ENCODE measurements around the gene DIP2C. TPM values are rescaled to one million over a fixed set of nuclear protein-coding genes. Genes with fewer than 3 reads are reported as not detected.

The DIP2C gene
- total and polyA plus RNA-seq, 2 donors (not counting 1 experiment from before 2014, with no cell fraction given), result 1.3 to 1.9 TPM

- Mint-ChIP-seq H3K9me3 (ENCODE audit: insufficient read depth) (no peaks in the 10 kb centered on the region), H3K4me3 (no peak overlapping the region), H3K4me1 (peaks cover 15% of the 10 kb centered on the region), H3K27ac (no peak overlapping the region), H3K27me3 (peaks cover 26% of the 10 kb centered on the region)
- Histone ChIP-seq H3K4me1 (ENCODE audit: control insufficient read depth in 2 of 2, insufficient read depth in 2 of 2, low read length in 2 of 2) (peaks cover 21 to 23% of the 10 kb centered on the region in 2 donors), H3K79me2 (ENCODE audit: control insufficient read depth, insufficient read depth, low read length) (no peaks in the 10 kb centered on the region), H4K20me1 (ENCODE audit: control insufficient read depth, insufficient read depth, low read length, poor library complexity, severe bottlenecking) (no peaks in the 10 kb centered on the region), H3K9me3 (ENCODE audit: control extremely low read depth in 1 of 3, control insufficient read depth in 2 of 3, insufficient read depth in 1 of 3, low read length in 2 of 3) (peaks cover 0 to 5% (median 0%) of the 10 kb centered on the region in 3 donors), H3K27me3 (replicated peaks in 1 of 4; ENCODE audit: control extremely low read depth in 1 of 4, control insufficient read depth in 3 of 4, insufficient read depth in 4 of 4, low read length in 3 of 4) (peaks cover 0 to 19% (median 3%) of the 10 kb centered on the region in 4 experiments), H3K4me2 (replicated peaks; ENCODE audit: low read depth, low read length, poor library complexity, severe bottlenecking) (no peak overlapping the region), H3K4me3 (ENCODE audit: control extremely low read depth in 1 of 5, extremely low read depth in 1 of 5, insufficient read depth in 1 of 5, low read depth in 2 of 5, low read length in 4 of 5) (no peak overlapping the region), H3K36me3 (replicated peaks in 1 of 2; ENCODE audit: control extremely low read depth in 1 of 2, control insufficient read depth in 1 of 2, extremely low read depth in 1 of 2, insufficient read depth in 2 of 2, low read length in 1 of 2) (no peaks in the 10 kb centered on the region), H3K9ac (ENCODE audit: low read length) (no peak overlapping the region), H2AFZ (ENCODE audit: insufficient read depth, low read depth, low read length, poor library complexity, severe bottlenecking) (no peak overlapping the region), H3K27ac (ENCODE audit: low read length in 2 of 2) (no peak overlapping the region)
- POLR2A ChIA-PET, result no interaction called here
- DNase-seq, result no peak
- ATAC-seq (ENCODE audit: low read depth), result no peak
- 97% methylated on average over 15 of the region's 16 CpGs for WGBS (ENCODE audit: insufficient coverage)
- TF ChIP-seq EZH2 (IDR thresholded peaks at IDR 0.05; ENCODE audit: borderline replicate concordance, insufficient read depth, low read depth, low read length, poor library complexity, severe bottlenecking), result no peak
- intact Hi-C loops (cut with micrococcal nuclease), result no loop called here
- CTCF ChIA-PET, result no interaction called here
These were observed 182.1 kb downstream of the DIP2C start for GRCh38 chr10:507355-507699.

GRCh38 chr10:506451-507354 is 182.8 kb downstream of the DIP2C start:
- CTCF ChIA-PET, result no interaction called here
- WGBS (ENCODE audit: insufficient coverage), result 92% methylated on average over 26 of the region's 32 CpGs
- no peak overlapping the region for H3K4me3 Mint-ChIP-seq

More at GRCh38 chr10:506451-507354, 182.8 kb downstream of the DIP2C start:
- DNase-seq (no peak), ATAC-seq (ENCODE audit: low read depth) (no peak)
- H3K27me3 ChIP-seq (replicated peaks in 1 of 4; ENCODE audit: control extremely low read depth in 1 of 4, control insufficient read depth in 3 of 4, insufficient read depth in 4 of 4, low read length in 3 of 4), result peaks cover 0 to 19% (median 3%) of the 10 kb centered on the region in 4 experiments
- H3K79me2 ChIP-seq (ENCODE audit: control insufficient read depth, insufficient read depth, low read length), result no peaks in the 10 kb centered on the region
- no peaks in the 10 kb centered on the region for H4K20me1 ChIP-seq (ENCODE audit: control insufficient read depth, insufficient read depth, low read length, poor library complexity, severe bottlenecking)
- peaks cover 0 to 5% (median 0%) of the 10 kb centered on the region in 3 donors for H3K9me3 ChIP-seq (ENCODE audit: control extremely low read depth in 1 of 3, control insufficient read depth in 2 of 3, insufficient read depth in 1 of 3, low read length in 2 of 3)
- Mint-ChIP-seq H3K4me1 (peaks cover 15% of the 10 kb centered on the region), H3K27ac (no peak overlapping the region), H3K27me3 (peaks cover 30% of the 10 kb centered on the region), H3K9me3 (ENCODE audit: insufficient read depth) (no peaks in the 10 kb centered on the region)
- peaks cover 21 to 23% of the 10 kb centered on the region in 2 donors for H3K4me1 ChIP-seq (ENCODE audit: control insufficient read depth in 2 of 2, insufficient read depth in 2 of 2, low read length in 2 of 2)
- intact Hi-C loops (cut with micrococcal nuclease), result no loop called here
- H3K36me3 ChIP-seq (replicated peaks in 1 of 2; ENCODE audit: control extremely low read depth in 1 of 2, control insufficient read depth in 1 of 2, extremely low read depth in 1 of 2, insufficient read depth in 2 of 2, low read length in 1 of 2), result no peaks in the 10 kb centered on the region
- H3K4me3 ChIP-seq (ENCODE audit: control extremely low read depth in 1 of 5, extremely low read depth in 1 of 5, insufficient read depth in 1 of 5, low read depth in 2 of 5, low read length in 4 of 5), result no peak overlapping the region
- no peak overlapping the region for H3K9ac ChIP-seq (ENCODE audit: low read length)
- TF ChIP-seq CTCF (IDR thresholded peaks at IDR 0.05) (no peak), EZH2 (IDR thresholded peaks at IDR 0.05; ENCODE audit: borderline replicate concordance, insufficient read depth, low read depth, low read length, poor library complexity, severe bottlenecking) (no peak)
- no peak overlapping the region for H2AFZ ChIP-seq (ENCODE audit: insufficient read depth, low read depth, low read length, poor library complexity, severe bottlenecking)
- POLR2A ChIA-PET, result no interaction called here
- H3K4me2 ChIP-seq (replicated peaks; ENCODE audit: low read depth, low read length, poor library complexity, severe bottlenecking), result no peak overlapping the region
- H3K27ac ChIP-seq (ENCODE audit: low read length in 2 of 2), result no peak overlapping the region
